Skeletal muscle satellite cell (primary cell): ENCODE data around the gene SPACDR.

Experiments
- H3K27me3 ChIP-seq: 2 replicates; pipeline ENCODE4 v1.7.0; 2013; ENCODE audit warnings: low read length; ENCODE audit not compliant: control insufficient read depth, insufficient read depth
- H3K36me3 ChIP-seq: 2 replicates; pipeline ENCODE4 v1.7.0; 2013; ENCODE audit warnings: mild to moderate bottlenecking, control low read depth, low read length; ENCODE audit not compliant: insufficient read depth
- H3K4me1 ChIP-seq: 2 replicates; pipeline ENCODE4 v1.7.0; 2013; ENCODE audit warnings: low read length; ENCODE audit not compliant: control insufficient read depth, insufficient read depth
- H3K4me2 ChIP-seq: 2 replicates; pipeline ENCODE4 v1.7.0; 2013; ENCODE audit warnings: mild to moderate bottlenecking, low read length
- H3K4me3 ChIP-seq: 2 replicates; pipeline ENCODE4 v1.7.0; 2013; ENCODE audit warnings: low read length
- H3K9ac ChIP-seq: 2 replicates; pipeline ENCODE4 v1.7.0; 2013; ENCODE audit warnings: mild to moderate bottlenecking, low read depth, low read length, moderate library complexity
- H3K9me3 ChIP-seq: replicated peaks from 2 replicates; pipeline ENCODE4 v1.7.0; 2013; ENCODE audit warnings: mild to moderate bottlenecking, control low read depth, low read length

SPACDR gene

DNA sequence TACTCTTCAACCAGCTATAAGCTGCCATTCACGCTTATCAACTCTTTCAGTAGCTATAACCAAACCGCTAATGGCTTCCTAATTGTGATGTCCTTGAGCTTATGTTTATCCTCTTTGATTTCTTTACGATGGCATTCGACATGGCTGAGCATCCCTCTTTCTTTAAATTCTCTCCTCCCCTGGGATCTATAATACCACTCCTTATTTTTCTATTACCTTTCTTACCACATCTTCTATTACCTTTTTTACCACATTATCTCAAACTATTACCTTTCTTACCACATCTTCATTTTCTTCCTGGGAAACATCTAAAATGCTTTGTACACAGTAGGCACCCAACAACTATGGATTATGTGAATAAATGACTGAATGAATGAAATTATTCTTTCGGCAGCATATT lies 48.6 kb downstream of the SPACDR start:
- no peaks in the 10 kb centered on the region for H3K9me3 ChIP-seq
- H3K9ac ChIP-seq: no peak overlapping the region
- H3K4me2 ChIP-seq: no peak overlapping the region
- H3K4me1 ChIP-seq: no peaks in the 10 kb centered on the region
- no peaks in the 10 kb centered on the region for H3K36me3 ChIP-seq
- peaks cover 4% of the 10 kb centered on the region for H3K27me3 ChIP-seq
- H3K4me3 ChIP-seq: no peak overlapping the region

DNA sequence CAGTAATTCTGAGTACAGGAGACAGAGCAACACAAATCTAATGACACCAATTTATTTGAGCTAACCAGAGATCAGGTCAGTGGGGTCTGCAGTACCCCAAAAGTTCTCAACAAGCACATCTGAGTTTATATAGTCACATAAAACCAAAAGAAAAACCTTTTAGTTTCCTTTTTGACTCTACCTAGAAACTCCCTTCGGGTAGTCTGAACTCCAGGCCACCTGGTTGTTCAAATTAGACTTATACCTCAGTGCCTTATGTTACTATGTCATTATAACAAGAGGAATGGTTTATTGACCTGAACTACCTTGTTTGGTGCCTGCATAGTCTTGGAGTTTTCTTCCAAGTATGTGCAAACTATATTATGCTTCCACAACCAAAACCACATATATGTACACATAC lies 50.2 kb downstream of the SPACDR start:
- no peak overlapping the region for H3K4me2 ChIP-seq
- H3K27me3 ChIP-seq: peaks cover 20% of the 10 kb centered on the region
- H3K36me3 ChIP-seq: no peaks in the 10 kb centered on the region
- H3K4me3 ChIP-seq: no peak overlapping the region
- no peaks in the 10 kb centered on the region for H3K9me3 ChIP-seq
- no peak overlapping the region for H3K9ac ChIP-seq
- no peaks in the 10 kb centered on the region for H3K4me1 ChIP-seq

DNA sequence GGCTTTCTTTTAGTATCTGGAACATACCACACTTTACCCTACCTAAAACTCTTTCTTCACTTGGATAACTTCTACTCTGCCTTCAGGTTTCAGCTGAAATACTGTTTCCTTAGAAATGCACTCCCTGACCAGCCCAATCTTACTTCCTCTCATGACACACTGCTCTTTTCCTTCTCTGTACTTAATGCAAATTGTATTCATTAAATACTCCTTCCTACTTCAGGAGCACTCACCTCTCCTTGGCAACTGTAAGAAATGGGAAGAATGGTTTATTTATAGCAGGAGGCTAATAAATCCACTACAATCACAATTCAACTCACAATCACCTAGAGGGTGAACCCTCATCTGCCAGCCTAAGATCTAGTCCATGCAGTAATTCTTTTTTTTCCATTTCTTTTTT lies 50.7 kb downstream of the SPACDR start:
- Histone ChIP-seq H3K4me2 (no peak overlapping the region), H3K36me3 (no peaks in the 10 kb centered on the region), H3K9ac (no peak overlapping the region), H3K4me3 (no peak overlapping the region), H3K27me3 (peaks cover 21% of the 10 kb centered on the region), H3K9me3 (no peaks in the 10 kb centered on the region), H3K4me1 (no peaks in the 10 kb centered on the region)

DNA sequence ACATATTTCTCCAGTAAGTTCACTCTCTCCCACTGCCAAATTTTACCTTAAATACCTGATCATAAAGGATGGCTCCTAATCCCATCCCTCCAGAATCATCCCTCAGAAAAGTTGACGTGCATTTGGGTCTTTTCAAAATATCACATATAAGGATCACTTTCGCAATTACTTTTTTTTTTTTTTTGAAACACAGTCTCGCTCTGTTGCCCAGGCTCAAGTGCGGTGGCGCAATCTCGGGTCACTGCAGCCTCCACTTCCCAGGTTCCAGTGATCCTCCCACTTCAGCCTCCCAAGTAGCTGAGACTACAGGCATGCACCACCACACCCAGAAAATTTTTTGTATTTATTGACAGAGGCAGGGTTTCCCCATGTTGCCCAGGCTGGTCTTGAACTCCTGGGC lies 53.0 kb downstream of the SPACDR start:
- H3K4me1 ChIP-seq: no peaks in the 10 kb centered on the region
- H3K9ac ChIP-seq: no peak overlapping the region
- no peaks in the 10 kb centered on the region for H3K36me3 ChIP-seq
- no peak overlapping the region for H3K4me2 ChIP-seq
- peaks cover 21% of the 10 kb centered on the region for H3K27me3 ChIP-seq
- H3K4me3 ChIP-seq: no peak overlapping the region
- H3K9me3 ChIP-seq: no peaks in the 10 kb centered on the region

DNA sequence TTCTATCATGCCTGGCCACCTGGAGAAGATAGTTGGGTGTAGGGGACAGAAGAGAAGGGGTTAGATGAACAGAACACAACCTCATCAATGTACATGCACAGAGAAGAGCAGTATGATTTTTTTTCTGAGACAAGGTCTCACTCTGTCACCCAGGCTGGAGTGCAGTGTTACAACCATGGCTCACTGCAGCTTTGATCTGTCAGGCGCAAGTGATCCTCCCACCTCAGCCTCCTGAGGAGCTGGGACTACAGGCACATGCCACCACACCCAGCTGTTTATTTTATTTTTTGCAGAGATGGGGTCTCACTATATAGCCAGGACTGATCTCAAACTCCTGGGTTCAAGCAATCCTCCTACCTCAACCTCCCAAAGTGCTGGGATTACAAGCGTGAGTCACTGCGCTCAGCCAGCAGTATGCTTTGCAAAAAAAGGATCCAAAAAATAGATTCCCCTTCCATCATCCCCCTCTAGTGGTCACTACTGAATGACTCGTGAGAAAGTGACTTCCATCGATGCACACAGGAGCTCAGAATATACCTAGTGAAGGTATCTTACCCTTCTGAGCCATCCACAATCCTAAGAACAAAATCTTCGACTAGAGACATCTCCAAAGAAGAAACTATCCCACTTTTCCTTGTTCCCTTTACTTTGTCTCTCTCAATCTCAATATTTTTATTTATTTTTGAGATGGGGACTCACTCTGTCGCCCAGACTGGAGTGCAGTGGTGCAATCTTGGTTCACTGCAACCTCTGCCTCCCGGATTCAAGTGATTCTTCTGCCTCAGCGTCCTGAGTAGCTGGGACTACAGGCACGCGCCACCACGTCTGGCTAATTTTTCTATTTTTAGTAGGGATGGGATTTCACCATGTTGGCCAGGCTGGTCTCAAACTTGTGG lies 56.5 kb downstream of the SPACDR start:
- Histone ChIP-seq H3K9me3 (no peaks in the 10 kb centered on the region), H3K36me3 (no peaks in the 10 kb centered on the region), H3K4me3 (no peak overlapping the region), H3K9ac (no peak overlapping the region), H3K4me2 (no peak overlapping the region), H3K4me1 (no peaks in the 10 kb centered on the region), H3K27me3 (peaks cover 21% of the 10 kb centered on the region)

DNA sequence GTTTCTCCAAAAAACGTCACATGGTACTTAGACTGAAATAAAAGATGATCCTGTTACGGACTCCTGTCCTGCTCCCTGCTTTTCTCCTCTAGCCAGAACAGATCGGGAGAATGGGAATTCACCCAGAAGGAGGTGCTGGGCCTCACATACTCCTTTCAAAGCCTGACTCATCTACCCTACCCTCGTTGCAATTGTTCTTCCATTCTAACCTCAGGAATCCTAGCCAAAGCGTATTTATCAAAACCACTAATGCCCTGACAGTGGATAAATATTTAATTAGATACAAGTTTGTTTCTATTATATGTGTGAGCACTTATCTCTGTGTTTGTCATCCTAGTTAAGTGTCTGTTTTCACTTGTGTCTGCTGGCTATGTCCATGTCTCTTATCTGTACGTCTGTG lies 57.3 kb downstream of the SPACDR start:
- no peak overlapping the region for H3K9ac ChIP-seq
- H3K4me2 ChIP-seq: no peak overlapping the region
- peaks cover 26% of the 10 kb centered on the region for H3K27me3 ChIP-seq
- H3K36me3 ChIP-seq: no peaks in the 10 kb centered on the region
- no peak overlapping the region for H3K4me3 ChIP-seq
- no peaks in the 10 kb centered on the region for H3K9me3 ChIP-seq
- no peaks in the 10 kb centered on the region for H3K4me1 ChIP-seq
